Thoracic aorta (tissue), 2 donors: Measurements from ENCODE around the gene NCKAP5. TPM values are rescaled to one million over a fixed set of nuclear protein-coding genes. Genes with fewer than 3 reads are reported as not detected.

Experiments
- ATAC-seq: fragments of 150-250 bp; one replicate; pipeline ENCODE4 v1.8.0; 2017; ENCODE audit warnings: low read depth; ENCODE audit not compliant: insufficient number of reproducible peaks, low FRiP score
- DNase-seq: peaks from one replicate; pipeline ENCODE4 v3.0.0-alpha.2; 2020; ENCODE audit warnings: low spot score
- H3K27ac ChIP-seq, 2 donors: fragments of 200-600 bp; sonication (generic); 1 replicate in 1 of 2; 2 replicates in 1 of 2; pipeline ENCODE4 v1.5.1; 2016; ENCODE audit warnings: mild to moderate bottlenecking in 2 of 2, moderate library complexity in 2 of 2
- H3K27me3 ChIP-seq: fragments of 200-600 bp; sonication (generic); replicated peaks from 2 replicates; pipeline ENCODE4 v1.6.0; 2016; ENCODE audit warnings: mild to moderate bottlenecking; ENCODE audit not compliant: insufficient read depth
- H3K36me3 ChIP-seq: fragments of 200-600 bp; sonication (generic); one replicate; pipeline ENCODE4 v1.5.1; 2016
- H3K4me1 ChIP-seq, 2 donors: fragments of 200-600 bp; sonication (generic); 1 replicate in 1 of 2; 2 replicates in 1 of 2; pipeline versions ENCODE4 v1.5.1 to v1.6.0; 2016; ENCODE audit warnings: low read depth in 2 of 2, mild to moderate bottlenecking in 1 of 2; ENCODE audit not compliant: control insufficient read depth in 1 of 2
- H3K4me3 ChIP-seq: fragments of 200-600 bp; sonication (generic); 2 replicates; pipeline ENCODE4 v1.5.1; 2016; ENCODE audit warnings: mild to moderate bottlenecking
- H3K9me3 ChIP-seq: fragments of 200-600 bp; sonication (generic); 2 replicates; pipeline ENCODE4 v1.5.1; 2016
- total RNA-seq, 2 donors: library from RNA; depleted of rRNA; stranded (reverse); fragments of >200 nt; gene quantifications; one replicate each; pipeline versions ENCODE4 v1.1.0 to v1.2.3, GENCODE V29; 2016
- TF ChIP-seq, protein P1 (sequence below): fragments of 200-600 bp; sonication (generic); IDR thresholded peaks from one replicate; pipeline ENCODE4 v1.5.1; 2019; ENCODE audit warnings: antibody characterized with exemption

Gene NCKAP5
- total RNA-seq, 2 donors from 2014 or later, result 1.2 to 1.9 TPM

DNA sequence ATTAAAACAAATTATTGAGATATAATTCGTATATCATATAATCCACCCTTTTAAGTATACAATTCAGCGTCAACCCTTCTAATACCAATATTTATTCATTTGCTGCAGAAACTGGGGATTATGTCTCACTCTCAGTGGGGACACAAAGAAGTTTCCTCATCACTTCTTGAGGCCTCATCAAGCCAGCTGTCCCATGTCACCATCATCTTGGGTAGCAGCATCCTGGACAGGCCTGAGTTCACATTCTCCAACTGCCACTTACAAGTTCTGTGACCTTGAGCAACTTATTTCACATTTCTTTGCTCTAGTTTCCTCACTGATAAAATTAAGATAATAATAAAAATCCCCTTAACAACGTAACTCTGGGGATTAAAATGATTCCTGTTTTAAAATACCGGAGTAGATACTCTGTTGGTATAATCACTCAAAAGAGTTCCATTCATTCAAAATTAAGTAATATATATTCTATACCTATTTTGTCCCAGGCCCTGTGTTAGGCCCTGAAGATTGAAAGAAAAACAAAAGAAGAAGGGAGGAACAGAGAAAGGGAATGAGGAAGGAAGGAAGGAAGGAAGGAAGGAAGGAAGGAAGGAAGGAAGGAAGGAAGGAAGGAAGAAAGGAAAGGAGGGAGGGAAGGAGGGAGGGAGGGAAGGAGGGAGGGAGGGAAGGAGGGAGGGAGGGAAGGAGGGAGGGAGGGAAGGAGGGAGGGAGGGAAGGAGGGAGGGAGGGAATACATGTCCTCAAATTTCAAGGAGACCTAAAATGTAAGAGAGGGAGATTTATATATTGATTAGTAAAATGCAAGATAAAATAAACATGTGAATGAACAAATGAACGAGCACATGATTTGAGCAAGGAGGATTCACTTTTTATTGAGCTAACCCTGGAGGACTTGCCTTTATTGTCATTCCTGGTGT is 42.4 kb downstream of the NCKAP5 start:
- H3K36me3 ChIP-seq, result no peaks in the 10 kb centered on the region
- H3K9me3 ChIP-seq, result no peaks in the 10 kb centered on the region
- DNase-seq (no peak), ATAC-seq (no peak)
- TF ChIP-seq, protein P1, sequence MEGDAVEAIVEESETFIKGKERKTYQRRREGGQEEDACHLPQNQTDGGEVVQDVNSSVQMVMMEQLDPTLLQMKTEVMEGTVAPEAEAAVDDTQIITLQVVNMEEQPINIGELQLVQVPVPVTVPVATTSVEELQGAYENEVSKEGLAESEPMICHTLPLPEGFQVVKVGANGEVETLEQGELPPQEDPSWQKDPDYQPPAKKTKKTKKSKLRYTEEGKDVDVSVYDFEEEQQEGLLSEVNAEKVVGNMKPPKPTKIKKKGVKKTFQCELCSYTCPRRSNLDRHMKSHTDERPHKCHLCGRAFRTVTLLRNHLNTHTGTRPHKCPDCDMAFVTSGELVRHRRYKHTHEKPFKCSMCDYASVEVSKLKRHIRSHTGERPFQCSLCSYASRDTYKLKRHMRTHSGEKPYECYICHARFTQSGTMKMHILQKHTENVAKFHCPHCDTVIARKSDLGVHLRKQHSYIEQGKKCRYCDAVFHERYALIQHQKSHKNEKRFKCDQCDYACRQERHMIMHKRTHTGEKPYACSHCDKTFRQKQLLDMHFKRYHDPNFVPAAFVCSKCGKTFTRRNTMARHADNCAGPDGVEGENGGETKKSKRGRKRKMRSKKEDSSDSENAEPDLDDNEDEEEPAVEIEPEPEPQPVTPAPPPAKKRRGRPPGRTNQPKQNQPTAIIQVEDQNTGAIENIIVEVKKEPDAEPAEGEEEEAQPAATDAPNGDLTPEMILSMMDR, result no peak
- no peaks in the 10 kb centered on the region for H3K27me3 ChIP-seq
- H3K4me1 ChIP-seq, result no peaks in the 10 kb centered on the region
- H3K4me3 ChIP-seq, result no peak overlapping the region
- no peak overlapping the region for H3K27ac ChIP-seq

DNA sequence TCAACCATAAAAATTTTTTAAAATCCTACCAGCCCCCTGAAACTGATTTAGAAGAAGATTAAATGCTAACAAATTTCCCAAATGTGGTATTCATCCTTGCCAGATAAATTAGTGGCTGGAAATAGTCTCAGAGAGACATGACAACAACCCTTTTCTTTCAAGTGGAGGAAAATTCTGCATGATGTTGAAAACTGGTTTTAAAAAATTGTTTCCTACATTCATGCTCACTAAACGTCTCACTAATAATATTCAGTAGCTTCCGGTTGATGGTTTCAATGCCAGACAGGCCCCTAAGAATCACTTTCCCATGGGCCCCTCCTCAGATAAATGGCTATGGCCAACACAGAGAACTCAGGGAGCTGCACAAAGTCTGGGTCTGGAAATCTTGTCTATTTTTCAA is 43.2 kb downstream of the NCKAP5 start:
- Histone ChIP-seq H3K4me3 (no peak overlapping the region), H3K9me3 (no peaks in the 10 kb centered on the region), H3K36me3 (no peaks in the 10 kb centered on the region), H3K27me3 (no peaks in the 10 kb centered on the region), H3K4me1 (no peaks in the 10 kb centered on the region), H3K27ac (no peak overlapping the region)
- TF ChIP-seq, protein P1, result no peak
- DNase-seq (no peak), ATAC-seq (no peak)

DNA sequence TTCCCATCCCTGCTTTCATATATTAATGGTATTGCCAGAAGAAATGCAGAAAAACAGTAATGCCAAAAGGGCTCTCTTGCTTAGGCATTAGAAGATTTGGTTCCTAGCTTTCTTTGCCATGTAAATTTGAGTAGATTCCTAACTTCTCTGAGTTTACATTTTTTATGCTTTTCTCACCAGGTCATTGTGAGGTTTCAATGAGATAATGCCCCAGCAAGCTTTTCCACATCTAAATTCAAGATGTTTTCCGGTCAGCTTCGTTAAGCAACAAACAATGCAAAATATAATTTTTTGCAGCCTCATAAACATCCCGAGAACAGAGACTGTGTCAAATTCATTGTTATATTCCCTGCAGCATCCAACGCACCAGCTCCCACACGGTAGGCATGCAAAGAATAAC is 44.9 kb downstream of the NCKAP5 start:
- Histone ChIP-seq H3K4me1 (no peaks in the 10 kb centered on the region), H3K4me3 (no peak overlapping the region), H3K9me3 (no peaks in the 10 kb centered on the region), H3K36me3 (no peaks in the 10 kb centered on the region), H3K27me3 (no peaks in the 10 kb centered on the region), H3K27ac (no peak overlapping the region)
- DNase-seq (no peak), ATAC-seq (no peak)
- TF ChIP-seq, protein P1, result no peak

DNA sequence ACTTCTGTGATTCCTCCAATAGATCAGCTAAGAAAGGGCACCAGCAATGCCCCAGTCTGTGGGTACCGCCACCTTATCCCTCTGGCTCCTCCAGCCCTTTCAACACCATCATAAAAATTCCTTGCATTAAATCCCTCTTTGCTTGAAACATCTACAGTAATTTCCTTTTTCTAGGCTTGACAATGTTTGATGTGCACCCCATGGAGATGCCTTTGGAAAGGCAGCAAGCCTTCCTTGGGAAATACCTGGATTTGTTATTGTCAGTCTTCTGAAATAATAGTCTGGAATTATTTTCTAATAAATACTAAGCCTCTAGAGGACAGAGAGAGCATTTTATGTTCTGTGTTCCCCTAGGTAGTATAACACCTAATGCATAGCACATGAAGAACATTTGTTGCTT is 46.1 kb downstream of the NCKAP5 start:
- DNase-seq, result no peak
- no peak overlapping the region for H3K4me3 ChIP-seq
- H3K27me3 ChIP-seq, result no peaks in the 10 kb centered on the region
- H3K4me1 ChIP-seq, result no peaks in the 10 kb centered on the region
- H3K9me3 ChIP-seq, result no peaks in the 10 kb centered on the region
- no peak overlapping the region for H3K27ac ChIP-seq
- no peak for ATAC-seq
- TF ChIP-seq, protein P1, result no peak
- no peaks in the 10 kb centered on the region for H3K36me3 ChIP-seq

DNA sequence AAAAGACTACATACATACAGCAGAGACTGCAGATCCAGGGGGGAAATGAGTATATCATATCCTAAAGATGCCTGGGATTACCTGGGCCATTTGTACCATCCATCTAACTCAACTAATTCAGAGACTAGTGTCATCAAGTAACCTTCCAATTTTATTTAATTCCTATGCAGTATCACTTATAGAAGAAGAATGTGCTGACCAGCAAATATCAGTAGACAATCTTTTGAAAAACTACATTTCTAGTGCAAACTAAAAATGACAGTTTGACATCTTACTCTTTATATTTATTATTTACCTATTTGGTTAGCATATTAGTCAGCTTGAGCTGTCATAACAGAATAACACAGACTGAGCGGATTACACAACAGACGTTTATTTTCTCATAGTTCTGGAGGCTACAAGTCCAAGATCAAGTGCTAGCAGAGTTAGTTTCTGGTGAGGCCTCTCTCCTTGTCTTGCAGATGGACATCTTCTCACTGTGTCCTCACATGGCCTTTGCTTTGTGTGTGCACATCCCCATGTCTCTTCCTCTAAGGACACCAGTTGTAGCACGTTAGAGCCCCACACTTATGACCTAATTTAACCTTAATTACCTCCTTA is 47.0 kb downstream of the NCKAP5 start:
- TF ChIP-seq, protein P1, result no peak
- ATAC-seq (no peak), DNase-seq (no peak)

More for the DNA sequence above, 47.0 kb downstream of the NCKAP5 start:
- Histone ChIP-seq H3K4me3 (no peak overlapping the region), H3K27me3 (no peaks in the 10 kb centered on the region), H3K27ac (no peak overlapping the region), H3K4me1 (no peaks in the 10 kb centered on the region), H3K36me3 (no peaks in the 10 kb centered on the region), H3K9me3 (no peaks in the 10 kb centered on the region)
